Epithelial cell of proximal tubule (primary cell): ENCODE data around the gene SLC16A11. TPM values are rescaled to one million over a fixed set of nuclear protein-coding genes. Genes with fewer than 3 reads are reported as not detected.
"Not testable (repeated sequence)": the region's sequence is repeated elsewhere in the genome, so short reads cannot be mapped to it uniquely, and the experiment has no call there.

ENCODE experiments used
- DNase-seq: peaks from one replicate; pipeline ENCODE4 v3.0.0-alpha.2; 2011; ENCODE audit warnings: low read depth
- H3K4me3 ChIP-seq: 2 replicates; pipeline ENCODE4 v1.5.1; 2011; ENCODE audit warnings: low read depth, mild to moderate bottlenecking, low read length
- total RNA-seq: library from RNA; depleted of rRNA; stranded (reverse); fragments of >200 nt; gene quantifications from 2 replicates; pipeline ENCODE4 v1.2.3, GENCODE V29; 2015
- TF ChIP-seq, protein P1 (sequence below): conservative IDR thresholded peaks from 2 replicates; pipeline ENCODE4 v1.5.1; 2012; ENCODE audit warnings: low read depth, mild to moderate bottlenecking, low read length

SLC16A11 gene
- total RNA-seq, 1 donor from 2014 or later: not detected

DNA sequence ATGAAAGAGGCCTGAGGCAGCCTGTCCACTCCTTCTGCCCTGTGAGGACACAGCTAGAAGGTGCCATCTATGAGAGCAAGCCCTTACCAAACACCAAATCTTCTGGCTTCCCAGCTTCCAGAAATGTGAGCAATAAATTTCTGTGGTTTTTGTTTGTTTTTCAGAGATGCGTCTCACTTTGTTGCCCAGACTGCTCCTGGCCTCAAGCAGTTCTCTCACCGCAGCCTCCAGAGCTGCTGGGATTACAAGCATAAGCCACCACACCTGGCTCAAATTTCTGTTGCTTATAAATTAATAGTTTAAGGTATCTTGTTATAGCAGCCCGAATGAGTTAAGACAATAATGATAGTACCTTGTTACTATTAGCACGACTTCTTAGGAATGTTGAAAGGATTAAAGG is 12.5 kb upstream of the SLC16A11 start:
- TF ChIP-seq, protein P1, sequence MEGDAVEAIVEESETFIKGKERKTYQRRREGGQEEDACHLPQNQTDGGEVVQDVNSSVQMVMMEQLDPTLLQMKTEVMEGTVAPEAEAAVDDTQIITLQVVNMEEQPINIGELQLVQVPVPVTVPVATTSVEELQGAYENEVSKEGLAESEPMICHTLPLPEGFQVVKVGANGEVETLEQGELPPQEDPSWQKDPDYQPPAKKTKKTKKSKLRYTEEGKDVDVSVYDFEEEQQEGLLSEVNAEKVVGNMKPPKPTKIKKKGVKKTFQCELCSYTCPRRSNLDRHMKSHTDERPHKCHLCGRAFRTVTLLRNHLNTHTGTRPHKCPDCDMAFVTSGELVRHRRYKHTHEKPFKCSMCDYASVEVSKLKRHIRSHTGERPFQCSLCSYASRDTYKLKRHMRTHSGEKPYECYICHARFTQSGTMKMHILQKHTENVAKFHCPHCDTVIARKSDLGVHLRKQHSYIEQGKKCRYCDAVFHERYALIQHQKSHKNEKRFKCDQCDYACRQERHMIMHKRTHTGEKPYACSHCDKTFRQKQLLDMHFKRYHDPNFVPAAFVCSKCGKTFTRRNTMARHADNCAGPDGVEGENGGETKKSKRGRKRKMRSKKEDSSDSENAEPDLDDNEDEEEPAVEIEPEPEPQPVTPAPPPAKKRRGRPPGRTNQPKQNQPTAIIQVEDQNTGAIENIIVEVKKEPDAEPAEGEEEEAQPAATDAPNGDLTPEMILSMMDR: no peak
- H3K4me3 ChIP-seq: no peak overlapping the region
- no peak for DNase-seq

GRCh38 chr17:7050583-7050982 is 6.7 kb upstream of the SLC16A11 start:
- DNase-seq, H3K4me3 ChIP-seq: not testable (repeated sequence)

GRCh38 chr17:7048968-7049367 is 5.1 kb upstream of the SLC16A11 start:
- DNase-seq: no peak
- H3K4me3 ChIP-seq: no peak overlapping the region
- TF ChIP-seq, protein P1: no peak

DNA sequence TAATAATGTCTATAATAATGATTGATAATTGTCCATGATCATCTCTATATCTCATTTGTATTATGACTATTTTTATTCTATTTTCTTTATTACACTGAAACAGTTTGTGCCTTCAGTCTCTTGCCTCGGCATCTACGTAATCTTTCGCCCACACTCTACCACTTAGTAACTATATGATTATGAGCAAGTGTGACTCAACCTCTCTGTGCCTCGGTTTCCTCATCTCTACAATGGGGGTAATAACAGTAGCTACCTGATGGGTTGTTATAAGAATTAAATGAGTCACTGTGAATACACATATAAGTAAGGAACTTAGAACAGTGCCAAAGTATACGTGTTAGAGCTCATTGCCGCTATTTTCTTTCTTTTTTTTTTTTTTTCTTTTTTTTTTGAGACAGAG is 3.7 kb upstream of the SLC16A11 start:
- H3K4me3 ChIP-seq: no peak overlapping the region
- DNase-seq: no peak
- TF ChIP-seq, protein P1: no peak

DNA sequence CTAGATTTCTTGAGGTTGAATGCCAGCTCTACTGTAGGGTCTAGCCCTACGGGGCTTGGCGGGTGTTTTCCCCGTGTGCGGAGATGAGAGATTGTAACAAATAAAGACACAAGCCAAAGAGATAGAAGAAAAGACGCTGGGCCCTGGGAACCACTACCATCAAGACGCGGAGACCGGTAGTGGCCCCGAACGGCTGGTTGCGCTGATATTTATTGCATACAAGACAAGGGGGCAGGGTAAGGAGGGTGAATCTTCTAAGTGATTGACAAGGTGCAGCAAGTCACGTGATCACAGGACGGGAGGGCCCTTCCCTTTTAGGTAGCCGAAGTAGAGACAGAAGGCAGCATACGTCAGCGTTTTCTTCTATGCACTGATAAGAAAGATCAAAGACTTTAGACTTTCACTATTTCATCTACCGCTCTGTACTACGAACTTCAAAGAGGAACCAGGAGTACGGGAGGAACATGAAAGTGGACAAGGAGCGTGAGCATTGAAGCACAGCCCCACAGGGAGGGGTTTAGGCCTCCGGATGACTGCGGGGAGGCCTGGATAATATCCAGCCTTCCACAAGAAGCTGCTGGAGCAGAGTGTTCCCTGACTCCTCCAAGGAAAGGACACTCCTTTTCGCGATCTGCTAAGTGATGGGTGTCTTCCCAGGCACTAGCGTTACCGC is 3.0 kb upstream of the SLC16A11 start:
- peak overlapping the region; percentile 1 for H3K4me3 ChIP-seq
- not testable (repeated sequence) for DNase-seq

DNA sequence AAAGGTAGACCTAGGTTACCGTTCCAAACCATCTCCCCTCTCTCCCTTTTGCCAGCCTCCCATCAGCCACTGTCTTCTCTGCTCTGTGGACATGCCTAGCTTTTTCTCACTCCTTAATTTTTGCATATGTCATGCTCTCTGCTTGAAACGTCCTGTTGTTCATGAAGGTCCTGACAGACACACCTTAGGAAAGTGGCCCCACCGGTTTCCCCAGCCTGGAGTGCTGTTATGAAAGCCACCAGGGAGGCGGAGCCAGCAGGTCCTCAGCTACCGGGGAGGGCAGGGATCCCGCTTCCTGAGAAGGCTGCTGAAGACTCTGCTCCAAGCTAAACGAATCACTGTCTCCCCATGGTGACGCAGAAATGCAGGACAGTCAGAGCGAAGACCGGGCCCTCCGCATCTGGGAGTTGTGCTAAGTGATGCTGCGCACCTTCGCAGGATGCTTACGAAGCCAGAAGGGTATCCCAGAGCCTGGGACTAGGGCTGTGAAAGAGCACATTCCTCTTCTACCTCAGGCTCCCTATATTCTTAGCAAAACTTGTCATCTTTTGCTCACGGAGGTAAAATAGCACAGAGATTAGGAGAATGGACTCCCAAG is 2.3 kb upstream of the SLC16A11 start:
- no peak for DNase-seq
- TF ChIP-seq, protein P1: no peak
- H3K4me3 ChIP-seq: peak overlapping the region; percentile 1

- TF ChIP-seq, protein P1: peak; percentile 83
- no peak overlapping the region for H3K4me3 ChIP-seq
- DNase-seq: no peak
These were observed 1.7 kb upstream of the SLC16A11 start for GRCh38 chr17:7045492-7046126.

DNA sequence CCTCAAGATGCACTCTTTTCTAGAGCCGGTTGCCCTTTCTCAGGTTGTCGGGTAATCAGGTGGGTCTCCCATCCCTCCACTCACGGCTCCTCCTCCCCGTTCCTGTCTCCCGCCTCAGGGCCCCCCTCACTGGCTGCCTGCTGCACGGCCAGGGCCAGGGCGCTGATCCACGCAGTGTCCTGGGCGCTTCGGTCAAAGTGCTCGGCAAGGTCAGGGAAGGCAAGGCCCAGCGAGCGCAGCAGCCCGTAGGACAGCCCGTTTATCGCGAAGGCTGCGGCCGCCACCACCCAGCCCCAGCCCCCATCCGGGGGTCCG is 753 bp downstream of the SLC16A11 start:
- H3K4me3 ChIP-seq: peak overlapping the region; percentile 41
- DNase-seq: no peak
- TF ChIP-seq, protein P1: no peak
